ENCODE results near the gene IGF2. TPM values are rescaled to one million over a fixed set of nuclear protein-coding genes. Genes with fewer than 3 reads are reported as not detected.

IGF2 gene
- total RNA-seq, 1 donor from 2014 or later, result 8.8 TPM

DNA sequence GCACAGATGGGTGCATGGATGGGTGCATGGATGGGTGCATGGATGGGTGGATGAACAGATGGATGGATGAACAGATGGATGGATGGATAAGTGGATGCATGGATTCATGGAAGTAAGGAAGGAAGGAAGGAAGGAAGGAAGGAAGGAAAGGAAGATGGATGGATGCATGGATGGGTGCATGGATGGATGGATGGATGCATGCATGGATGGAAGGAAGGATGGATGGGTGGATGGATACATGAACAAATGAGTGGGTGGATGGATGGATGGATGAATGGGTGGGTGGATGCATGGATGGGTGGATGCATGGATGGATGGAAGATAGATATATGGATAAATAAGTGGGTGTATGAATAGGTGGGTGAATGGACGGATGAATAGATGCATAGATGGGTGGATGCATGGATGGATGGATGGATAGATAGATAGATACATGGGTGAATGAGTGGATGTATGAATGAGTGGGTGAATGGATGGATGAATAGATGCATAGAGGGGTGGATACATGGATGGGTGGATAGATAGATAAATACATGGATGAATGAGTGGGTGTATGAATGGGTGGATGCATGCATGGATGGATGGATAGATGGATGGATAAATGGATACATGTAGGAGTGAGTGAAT lies 32.5 kb downstream of the IGF2 start:
- no peaks in the 10 kb centered on the region for H3K36me3 ChIP-seq
- TF ChIP-seq, protein P1, sequence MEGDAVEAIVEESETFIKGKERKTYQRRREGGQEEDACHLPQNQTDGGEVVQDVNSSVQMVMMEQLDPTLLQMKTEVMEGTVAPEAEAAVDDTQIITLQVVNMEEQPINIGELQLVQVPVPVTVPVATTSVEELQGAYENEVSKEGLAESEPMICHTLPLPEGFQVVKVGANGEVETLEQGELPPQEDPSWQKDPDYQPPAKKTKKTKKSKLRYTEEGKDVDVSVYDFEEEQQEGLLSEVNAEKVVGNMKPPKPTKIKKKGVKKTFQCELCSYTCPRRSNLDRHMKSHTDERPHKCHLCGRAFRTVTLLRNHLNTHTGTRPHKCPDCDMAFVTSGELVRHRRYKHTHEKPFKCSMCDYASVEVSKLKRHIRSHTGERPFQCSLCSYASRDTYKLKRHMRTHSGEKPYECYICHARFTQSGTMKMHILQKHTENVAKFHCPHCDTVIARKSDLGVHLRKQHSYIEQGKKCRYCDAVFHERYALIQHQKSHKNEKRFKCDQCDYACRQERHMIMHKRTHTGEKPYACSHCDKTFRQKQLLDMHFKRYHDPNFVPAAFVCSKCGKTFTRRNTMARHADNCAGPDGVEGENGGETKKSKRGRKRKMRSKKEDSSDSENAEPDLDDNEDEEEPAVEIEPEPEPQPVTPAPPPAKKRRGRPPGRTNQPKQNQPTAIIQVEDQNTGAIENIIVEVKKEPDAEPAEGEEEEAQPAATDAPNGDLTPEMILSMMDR (IDR thresholded peaks at IDR 0.05), result no peak
- H3K4me3 ChIP-seq, result no peak overlapping the region
- no peak overlapping the region for H3K27ac ChIP-seq
- H3K9me3 ChIP-seq, result no peaks in the 10 kb centered on the region
- no peaks in the 10 kb centered on the region for H3K27me3 ChIP-seq
- ATAC-seq, result no peak
- H3K4me1 ChIP-seq, result peaks cover 6% of the 10 kb centered on the region
- no peak for DNase-seq
- intact Hi-C loops (cut with DNase I), result no loop called here

DNA sequence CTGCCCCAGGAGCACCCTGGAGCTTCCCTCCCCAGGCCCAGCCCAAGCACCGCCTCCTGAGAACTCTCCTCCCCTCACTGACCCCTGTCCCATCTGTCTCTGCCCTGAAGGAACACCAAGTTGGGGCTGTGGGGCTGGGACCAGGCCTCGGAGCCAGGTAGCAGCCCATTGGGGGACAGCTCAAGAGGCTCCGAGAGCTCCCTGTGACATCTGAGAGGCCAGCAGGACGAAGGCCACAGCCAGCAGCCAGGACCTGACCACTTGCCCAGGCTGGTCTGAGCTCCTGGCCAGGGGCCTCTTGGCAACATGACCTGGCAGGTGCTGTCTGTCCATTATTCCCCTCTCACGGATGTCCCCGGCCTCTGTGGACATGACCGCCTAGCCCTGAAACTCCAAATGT lies 33.7 kb downstream of the IGF2 start:
- no peak for DNase-seq
- TF ChIP-seq, protein P1 (IDR thresholded peaks at IDR 0.05), result no peak
- Histone ChIP-seq H3K36me3 (no peaks in the 10 kb centered on the region), H3K27me3 (no peaks in the 10 kb centered on the region), H3K9me3 (no peaks in the 10 kb centered on the region), H3K4me3 (no peak overlapping the region), H3K4me1 (peaks cover 6% of the 10 kb centered on the region), H3K27ac (no peak overlapping the region)
- no peak for ATAC-seq
- intact Hi-C loops (cut with DNase I), result no loop called here

GRCh38 chr11:2104524-2105440 lies 34.4 kb downstream of the IGF2 start:
- H3K9me3 ChIP-seq, result no peaks in the 10 kb centered on the region

GRCh38 chr11:2103668-2104523 lies 35.3 kb downstream of the IGF2 start:
- TF ChIP-seq, protein P1 (IDR thresholded peaks at IDR 0.05), result no peak
- H3K9me3 ChIP-seq, result no peaks in the 10 kb centered on the region
- no peak overlapping the region for H3K4me3 ChIP-seq
- DNase-seq, result no peak
- H3K36me3 ChIP-seq, result no peaks in the 10 kb centered on the region
- no peaks in the 10 kb centered on the region for H3K27me3 ChIP-seq
- no peak overlapping the region for H3K27ac ChIP-seq
- peaks cover 15% of the 10 kb centered on the region for H3K4me1 ChIP-seq
- ATAC-seq, result no peak
- intact Hi-C loops (cut with DNase I), result no loop called here

More at GRCh38 chr11:2104524-2105440, 34.4 kb downstream of the IGF2 start:
- DNase-seq (no peak), ATAC-seq (no peak)
- TF ChIP-seq, protein P1 (IDR thresholded peaks at IDR 0.05), result no peak
- no peaks in the 10 kb centered on the region for H3K27me3 ChIP-seq
- peaks cover 10% of the 10 kb centered on the region for H3K4me1 ChIP-seq
- H3K27ac ChIP-seq, result no peak overlapping the region
- H3K36me3 ChIP-seq, result no peaks in the 10 kb centered on the region
- intact Hi-C loops (cut with DNase I), result no loop called here
- no peak overlapping the region for H3K4me3 ChIP-seq

DNA sequence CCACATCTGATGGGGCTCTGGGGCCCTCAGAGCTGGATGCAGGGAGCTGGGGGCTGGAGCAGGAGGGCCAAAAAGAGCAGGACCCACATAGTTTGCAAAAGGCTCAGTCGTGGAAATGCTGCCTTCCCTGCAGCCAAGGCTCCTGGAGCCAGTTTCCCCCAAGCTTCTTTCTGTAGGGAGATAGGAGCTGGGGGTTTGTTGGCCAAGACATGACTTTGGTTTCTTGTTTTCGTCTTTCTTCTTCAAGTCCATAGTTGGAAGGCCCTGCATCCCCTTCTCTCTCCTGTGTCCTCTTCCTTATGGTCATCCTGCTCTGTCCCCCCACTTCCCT lies 36.3 kb downstream of the IGF2 start:
- no peak overlapping the region for H3K27ac ChIP-seq
- no peaks in the 10 kb centered on the region for H3K9me3 ChIP-seq
- intact Hi-C loops (cut with DNase I), result no loop called here
- no peaks in the 10 kb centered on the region for H3K27me3 ChIP-seq
- H3K4me1 ChIP-seq, result peaks cover 19% of the 10 kb centered on the region
- H3K36me3 ChIP-seq, result no peaks in the 10 kb centered on the region
- ATAC-seq (no peak), DNase-seq (no peak)
- TF ChIP-seq, protein P1 (IDR thresholded peaks at IDR 0.05), result no peak
- no peak overlapping the region for H3K4me3 ChIP-seq
